Fibroblast of the conjunctiva (primary cell): ENCODE measurements around the gene HECTD3.
"Not testable (repeated sequence)": the region's sequence is repeated elsewhere in the genome, so short reads cannot be mapped to it uniquely, and the experiment has no call there.

Experiments used
- DNase-seq: peaks from one replicate; pipeline ENCODE4 v3.0.0-alpha.2; 2010; ENCODE audit warnings: low read depth

HECTD3 gene

GRCh38 chr1:45014321-45015028 is 3.4 kb upstream of the HECTD3 start:
- peak; percentile 92 for DNase-seq

- DNase-seq = no peak
Measured at GRCh38 chr1:45013551-45014209, 2.6 kb upstream of the HECTD3 start.

GRCh38 chr1:45012639-45013278 is 1.6 kb upstream of the HECTD3 start:
- DNase-seq = peak; percentile 43

- peak; percentile 96 for DNase-seq
Measured at GRCh38 chr1:45011837-45012638, 914 bp upstream of the HECTD3 start, which contains the start of gene UROD. Gene UROD, plus strand, starts transcription at chr1:45012254. Its CDS starts 12 bp downstream, at chr1:45012266.

- DNase-seq = no peak
Measured at GRCh38 chr1:45009956-45010854, 919 bp downstream of the HECTD3 start.

- no peak for DNase-seq
Measured at GRCh38 chr1:45009296-45009865, 1.7 kb downstream of the HECTD3 start.

- no peak for DNase-seq
Measured at GRCh38 chr1:45008516-45008915, 2.6 kb downstream of the HECTD3 start.

- DNase-seq = no peak
Measured at GRCh38 chr1:45008076-45008475, 3.0 kb downstream of the HECTD3 start.

GRCh38 chr1:45007311-45007710 is 3.8 kb downstream of the HECTD3 start:
- DNase-seq = no peak

GRCh38 chr1:45005761-45006160 is 5.4 kb downstream of the HECTD3 start:
- no peak for DNase-seq

GRCh38 chr1:45004281-45004920 is 6.7 kb downstream of the HECTD3 start:
- no peak for DNase-seq

GRCh38 chr1:45003741-45004140 is 7.4 kb downstream of the HECTD3 start:
- DNase-seq = no peak

- no peak for DNase-seq
Measured at GRCh38 chr1:45002650-45003645, 8.2 kb downstream of the HECTD3 start.

- DNase-seq = not testable (repeated sequence)
Measured at GRCh38 chr1:45001576-45001975, 9.5 kb downstream of the HECTD3 start.

GRCh38 chr1:45001011-45001481 is 10.1 kb downstream of the HECTD3 start:
- DNase-seq = no peak

GRCh38 chr1:44999232-44999631 is 11.9 kb downstream of the HECTD3 start:
- no peak for DNase-seq

- DNase-seq = no peak
Measured at GRCh38 chr1:44995467-44996238, 15.5 kb downstream of the HECTD3 start.

GRCh38 chr1:44994309-44994898 is 16.7 kb downstream of the HECTD3 start:
- no peak for DNase-seq
